ENCODE data around the gene POC1B. TPM values are rescaled to one million over a fixed set of nuclear protein-coding genes. Genes with fewer than 3 reads are reported as not detected.
A peak's percentile ranks its signal among the peaks of the same experiment; 100 is the strongest.

Gene POC1B
- total RNA-seq, 1 donor from 2014 or later: 28.5 TPM

DNA sequence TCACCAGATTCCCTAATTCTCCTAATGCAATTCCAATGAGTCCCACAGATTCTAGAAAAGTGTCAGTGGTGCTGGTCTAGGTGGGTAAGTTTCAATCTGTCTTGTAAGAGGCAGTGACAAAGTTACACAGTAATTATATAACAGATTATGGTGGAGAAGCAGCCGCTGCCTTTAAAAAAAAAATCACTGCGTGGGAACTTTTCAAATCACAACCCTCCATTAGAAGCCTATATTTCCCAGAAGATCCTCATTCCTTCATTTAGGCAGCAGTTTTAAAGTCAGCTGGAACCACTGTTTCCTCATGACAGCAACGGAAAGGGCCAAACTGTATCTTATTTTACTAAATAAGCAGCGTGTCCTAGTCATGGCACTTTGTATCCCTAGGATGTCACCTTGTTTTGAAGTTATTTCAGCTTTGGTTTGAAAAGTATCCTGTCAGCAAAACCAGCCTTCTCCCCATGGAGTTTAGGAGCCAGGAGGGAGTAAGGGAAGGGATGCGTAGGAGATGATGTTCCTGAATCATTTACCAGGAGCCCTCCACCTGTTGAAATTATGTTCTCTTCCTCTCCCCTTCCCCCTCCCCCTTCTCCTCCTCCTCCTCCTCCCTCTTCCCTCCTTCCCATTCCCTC lies 145.9 kb downstream of the POC1B start:
- intact Hi-C loops (cut with DNase I): no loop called here
- DNase-seq (ENCODE audit: low spot score) (no peak), ATAC-seq (no peak)

DNA sequence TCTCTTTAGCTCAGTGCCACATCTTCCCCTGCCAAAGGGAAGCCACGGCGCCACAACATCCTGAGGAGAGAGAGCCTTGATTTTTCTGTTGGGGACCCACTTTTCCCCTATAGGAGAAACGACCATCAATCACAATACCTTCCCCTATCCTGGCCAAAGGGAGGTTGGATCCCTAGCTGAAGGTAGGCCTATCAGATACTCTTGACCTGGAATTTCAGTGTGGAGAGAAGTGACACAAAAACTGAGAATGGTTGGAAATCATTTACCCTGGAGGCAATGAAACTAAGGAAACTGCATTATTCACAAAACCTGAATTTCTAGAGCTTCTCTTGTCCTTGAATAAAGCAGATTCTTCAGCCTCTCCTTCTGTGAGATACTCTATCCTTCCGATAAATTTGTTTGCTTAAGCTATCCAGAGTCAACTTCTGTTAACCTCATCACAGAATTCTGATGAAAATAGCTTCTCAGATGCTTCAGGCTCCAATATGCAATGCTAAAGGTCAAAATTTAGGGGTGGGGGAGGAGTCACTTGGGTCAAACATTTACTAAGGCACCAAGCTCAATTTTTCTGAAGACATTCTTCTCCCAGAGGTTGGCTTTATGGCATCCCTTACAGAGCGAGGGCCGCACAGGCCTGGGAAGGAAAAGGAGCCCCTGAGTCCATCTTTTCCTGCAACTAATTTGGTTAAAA lies 146.6 kb downstream of the POC1B start:
- no peak for DNase-seq (ENCODE audit: low spot score)
- ATAC-seq: no peak
- intact Hi-C loops (cut with DNase I): no loop called here

DNA sequence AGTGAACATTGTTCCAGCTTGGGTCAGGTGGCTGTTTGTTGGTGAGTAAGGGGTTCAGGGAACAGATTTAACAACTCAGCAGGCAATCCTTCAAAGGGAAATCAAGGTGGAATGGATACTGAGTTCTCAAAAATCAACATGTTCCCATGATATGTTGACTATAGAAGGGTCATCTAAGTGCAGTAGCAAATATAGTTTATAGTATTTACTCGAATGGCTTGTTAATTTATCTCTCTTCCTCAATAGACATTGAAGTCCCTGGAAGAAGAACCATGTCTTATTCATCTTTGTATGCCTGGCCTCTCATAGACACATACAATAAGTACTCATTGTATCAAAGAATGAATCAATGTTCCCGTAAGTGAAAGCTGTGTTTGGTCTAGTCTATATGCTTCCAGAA lies 149.0 kb downstream of the POC1B start:
- ATAC-seq: no peak
- intact Hi-C loops (cut with DNase I): no loop called here
- no peak for DNase-seq (ENCODE audit: low spot score)

DNA sequence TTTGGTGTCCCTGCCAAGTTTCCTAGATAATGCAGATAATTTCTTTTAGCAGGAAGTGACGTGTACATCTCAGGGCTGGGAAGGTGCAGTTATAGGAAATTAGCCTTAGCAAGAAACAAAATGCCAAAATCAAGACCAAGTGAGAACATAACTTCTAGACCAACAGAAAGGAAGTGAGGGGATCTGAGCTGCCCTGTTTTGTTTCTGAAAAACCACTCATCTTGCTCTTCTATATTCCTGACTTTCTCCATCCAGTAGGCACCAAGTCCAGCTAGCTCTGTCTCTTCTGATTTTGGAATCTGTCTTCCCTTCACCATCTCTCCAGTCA lies 149.7 kb downstream of the POC1B start:
- DNase-seq (ENCODE audit: low spot score): no peak
- intact Hi-C loops (cut with DNase I): no loop called here
- no peak for ATAC-seq

DNA sequence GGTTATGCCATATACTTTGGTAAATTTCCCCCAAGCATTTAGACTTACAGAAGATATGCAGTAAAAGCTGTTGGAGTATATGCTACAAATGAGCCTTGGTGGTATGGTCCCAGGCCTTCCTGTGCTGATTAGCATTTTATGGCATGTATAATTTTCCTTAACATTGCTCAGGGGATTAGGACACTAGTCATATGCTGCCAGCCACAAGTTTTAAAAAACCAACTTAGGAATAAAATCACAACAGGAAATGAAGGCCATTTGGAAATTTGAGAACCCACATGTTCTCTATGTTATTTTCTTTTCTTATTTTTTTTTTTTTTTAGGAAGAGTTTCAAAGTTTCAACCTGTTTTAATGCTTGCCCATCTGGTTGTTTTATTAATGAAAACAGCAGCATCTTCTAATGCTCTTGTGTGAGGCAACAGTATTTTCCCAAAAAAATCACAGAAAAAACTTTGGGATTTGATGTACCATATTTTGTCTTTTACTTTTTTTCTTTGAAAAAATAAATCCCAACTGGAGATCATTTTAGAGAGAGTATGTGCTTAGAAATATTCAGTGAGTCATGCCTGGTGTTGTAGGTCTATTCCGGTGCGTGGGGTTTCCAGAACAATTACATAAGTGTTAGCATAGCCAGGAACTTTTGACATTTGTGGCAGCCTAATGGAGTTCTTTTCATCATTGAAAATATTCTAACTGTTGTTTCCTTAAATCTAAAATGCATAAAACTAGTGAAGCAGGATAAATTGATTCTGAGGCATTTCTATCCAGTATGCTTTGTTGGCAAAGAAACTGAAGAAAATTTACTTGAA lies 151.9 kb downstream of the POC1B start:
- intact Hi-C loops (cut with DNase I): no loop called here
- DNase-seq (ENCODE audit: low spot score) (no peak), ATAC-seq (peak; percentile 93)

DNA sequence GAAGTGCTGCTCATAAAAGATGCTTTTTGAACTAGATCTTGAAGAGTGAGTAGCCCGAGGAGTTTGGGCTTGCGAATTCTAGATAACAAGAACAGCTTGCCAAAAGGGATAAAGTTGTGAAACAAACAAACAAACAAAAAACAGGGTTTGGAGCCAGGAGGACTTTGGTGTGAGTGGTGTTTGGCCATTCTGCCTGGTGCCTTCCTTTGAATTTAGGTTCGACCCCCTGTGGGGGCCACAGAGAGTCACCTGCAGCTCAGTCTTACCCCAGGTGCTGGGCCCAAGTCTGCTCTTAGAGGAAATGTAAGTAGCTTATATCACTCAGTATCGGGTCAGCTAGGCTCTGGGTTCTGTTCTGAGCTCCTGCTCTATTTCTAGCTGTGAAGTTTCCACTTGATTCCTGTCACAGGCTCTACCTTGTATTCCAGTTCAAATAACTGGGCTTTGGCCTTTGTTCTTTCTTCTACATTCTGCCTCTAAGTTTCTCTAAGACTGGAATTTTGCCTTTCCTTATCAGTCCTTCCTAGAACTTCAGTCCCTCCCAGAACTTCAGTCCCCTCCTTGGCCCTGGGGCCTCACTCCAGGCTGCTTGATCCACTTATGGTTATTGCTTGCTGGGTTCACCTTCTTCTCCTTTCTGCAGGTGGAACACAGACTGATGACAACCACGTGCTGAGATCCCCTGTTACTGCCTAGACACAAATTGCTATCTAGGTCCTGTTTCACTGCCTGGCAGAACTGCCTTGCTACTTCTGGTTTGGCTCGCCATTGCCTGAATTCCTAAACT lies 153.1 kb downstream of the POC1B start:
- intact Hi-C loops (cut with DNase I): no loop called here
- ATAC-seq (no peak), DNase-seq (ENCODE audit: low spot score) (no peak)

DNA sequence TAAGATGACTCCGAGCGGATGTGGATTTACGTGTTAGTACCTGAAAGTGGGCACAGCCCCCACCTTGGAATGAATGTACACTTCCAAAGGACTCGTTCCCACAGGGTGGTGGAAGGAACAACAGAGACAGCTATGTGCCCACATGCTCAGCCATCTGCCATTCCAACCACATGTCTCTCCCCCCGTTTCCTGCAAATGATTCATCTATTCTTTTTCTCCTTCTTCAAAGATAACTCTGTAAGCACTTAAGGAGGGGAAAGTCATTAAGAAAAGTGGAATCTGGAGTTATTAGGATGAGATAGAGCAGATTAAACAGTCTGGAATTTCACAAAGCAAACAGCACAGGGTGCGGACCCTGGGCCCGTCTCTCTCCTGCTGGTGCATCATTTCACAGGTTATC lies 155.0 kb downstream of the POC1B start:
- ATAC-seq: no peak
- DNase-seq (ENCODE audit: low spot score): no peak
- intact Hi-C loops (cut with DNase I): no loop called here

DNA sequence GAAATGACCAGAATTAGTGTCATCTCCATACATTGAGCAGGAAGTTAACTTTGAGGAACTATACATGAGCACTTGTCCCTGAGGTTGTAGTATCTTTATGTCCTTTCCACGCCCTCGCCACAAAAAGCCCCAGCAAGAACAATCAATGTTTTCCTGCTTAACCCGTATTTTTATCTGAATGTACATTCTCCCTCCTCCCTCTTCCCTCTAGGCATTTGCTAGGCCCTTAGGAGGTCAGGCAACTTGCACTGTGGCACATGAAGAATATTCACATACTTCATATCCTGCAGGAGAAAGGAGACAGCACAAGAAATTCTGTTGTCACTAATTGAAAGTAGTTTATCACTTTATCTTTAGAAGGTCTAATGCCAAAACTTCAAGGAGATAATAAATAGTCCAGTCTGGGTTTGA lies 155.4 kb downstream of the POC1B start:
- intact Hi-C loops (cut with DNase I): no loop called here
- ATAC-seq (no peak), DNase-seq (ENCODE audit: low spot score) (no peak)

Other genes with a start within 250 kb of the POC1B start
- 93.3 TPM for gene DUSP6, start 173.5 kb downstream of the POC1B start, total RNA-seq
- 5.7 TPM for gene GALNT4, start 1.3 kb downstream of the POC1B start, total RNA-seq
- 43.3 TPM for gene ATP2B1, start 182.8 kb upstream of the POC1B start, total RNA-seq